Lower lobe of right lung (tissue), 2 donors: Measurements from ENCODE around the gene UBE2J2. TPM values are rescaled to one million over a fixed set of nuclear protein-coding genes. Genes with fewer than 3 reads are reported as not detected.

Source experiments
- ATAC-seq, 2 donors: fragments of 200-7000 bp; cut with Tn5 transposase; one replicate each; pipeline ENCODE4 v1.9.1; 2020 to 2022; ENCODE audit warnings: mild to moderate bottlenecking in 2 of 2, moderate library complexity in 2 of 2
- DNase-seq: peaks from one replicate; pipeline ENCODE4 v3.0.0-alpha.2; 2020
- H3K27ac ChIP-seq: fragments of 200-600 bp; one replicate; pipeline ENCODE4 v1.8.0; 2022
- H3K27me3 ChIP-seq: fragments of 200-600 bp; one replicate; pipeline ENCODE4 v1.8.0; 2022; ENCODE audit warnings: low read depth
- H3K36me3 ChIP-seq: fragments of 200-600 bp; one replicate; pipeline ENCODE4 v1.8.0; 2022; ENCODE audit warnings: mild to moderate bottlenecking
- H3K4me1 ChIP-seq: fragments of 200-600 bp; one replicate; pipeline ENCODE4 v1.8.0; 2022
- H3K4me3 ChIP-seq: fragments of 200-600 bp; one replicate; pipeline ENCODE4 v1.8.0; 2022; ENCODE audit warnings: mild to moderate bottlenecking
- H3K9me3 ChIP-seq: fragments of 200-600 bp; one replicate; pipeline ENCODE4 v1.8.0; 2022
- intact Hi-C: fragments of 100-400 bp; cut with DNase I; formaldehyde crosslinking; loops from one replicate; pipeline ENCODE4 v1.11.0; 2022
- total RNA-seq: library from RNA; stranded (reverse); fragmentation: NEBNext Ultra II Directional; extraction: Animal tissue kit (Norgen Biotek cat#: 25700); gene quantifications from one replicate; pipeline ENCODE4 v1.2.1, GENCODE V29; 2021
- TF ChIP-seq, protein P1 (sequence below): fragments of 200-600 bp; IDR thresholded peaks from one replicate; pipeline ENCODE4 v1.8.0; 2022; ENCODE audit warnings: antibody characterized with exemption, mild to moderate bottlenecking
- donor health status: DM: no; HTN: yes; CAD: no; lungs with severe emphysema.

The UBE2J2 gene
- total RNA-seq, 1 donor from 2014 or later: 49.9 TPM

- intact Hi-C loops: no loop called here
- no peak for ATAC-seq
- peak; percentile 41 for DNase-seq
- H3K27me3 ChIP-seq: peaks cover 29% of the 10 kb centered on the region
- peaks cover 29% of the 10 kb centered on the region for H3K4me1 ChIP-seq
- H3K36me3 ChIP-seq: peaks cover 3% of the 10 kb centered on the region
- H3K9me3 ChIP-seq: no peaks in the 10 kb centered on the region
- TF ChIP-seq, protein P1, sequence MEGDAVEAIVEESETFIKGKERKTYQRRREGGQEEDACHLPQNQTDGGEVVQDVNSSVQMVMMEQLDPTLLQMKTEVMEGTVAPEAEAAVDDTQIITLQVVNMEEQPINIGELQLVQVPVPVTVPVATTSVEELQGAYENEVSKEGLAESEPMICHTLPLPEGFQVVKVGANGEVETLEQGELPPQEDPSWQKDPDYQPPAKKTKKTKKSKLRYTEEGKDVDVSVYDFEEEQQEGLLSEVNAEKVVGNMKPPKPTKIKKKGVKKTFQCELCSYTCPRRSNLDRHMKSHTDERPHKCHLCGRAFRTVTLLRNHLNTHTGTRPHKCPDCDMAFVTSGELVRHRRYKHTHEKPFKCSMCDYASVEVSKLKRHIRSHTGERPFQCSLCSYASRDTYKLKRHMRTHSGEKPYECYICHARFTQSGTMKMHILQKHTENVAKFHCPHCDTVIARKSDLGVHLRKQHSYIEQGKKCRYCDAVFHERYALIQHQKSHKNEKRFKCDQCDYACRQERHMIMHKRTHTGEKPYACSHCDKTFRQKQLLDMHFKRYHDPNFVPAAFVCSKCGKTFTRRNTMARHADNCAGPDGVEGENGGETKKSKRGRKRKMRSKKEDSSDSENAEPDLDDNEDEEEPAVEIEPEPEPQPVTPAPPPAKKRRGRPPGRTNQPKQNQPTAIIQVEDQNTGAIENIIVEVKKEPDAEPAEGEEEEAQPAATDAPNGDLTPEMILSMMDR: no peak
- no peak overlapping the region for H3K4me3 ChIP-seq
- H3K27ac ChIP-seq: no peak overlapping the region
Observed at GRCh38 chr1:1210726-1211540, 62.7 kb downstream of the UBE2J2 start.

DNA sequence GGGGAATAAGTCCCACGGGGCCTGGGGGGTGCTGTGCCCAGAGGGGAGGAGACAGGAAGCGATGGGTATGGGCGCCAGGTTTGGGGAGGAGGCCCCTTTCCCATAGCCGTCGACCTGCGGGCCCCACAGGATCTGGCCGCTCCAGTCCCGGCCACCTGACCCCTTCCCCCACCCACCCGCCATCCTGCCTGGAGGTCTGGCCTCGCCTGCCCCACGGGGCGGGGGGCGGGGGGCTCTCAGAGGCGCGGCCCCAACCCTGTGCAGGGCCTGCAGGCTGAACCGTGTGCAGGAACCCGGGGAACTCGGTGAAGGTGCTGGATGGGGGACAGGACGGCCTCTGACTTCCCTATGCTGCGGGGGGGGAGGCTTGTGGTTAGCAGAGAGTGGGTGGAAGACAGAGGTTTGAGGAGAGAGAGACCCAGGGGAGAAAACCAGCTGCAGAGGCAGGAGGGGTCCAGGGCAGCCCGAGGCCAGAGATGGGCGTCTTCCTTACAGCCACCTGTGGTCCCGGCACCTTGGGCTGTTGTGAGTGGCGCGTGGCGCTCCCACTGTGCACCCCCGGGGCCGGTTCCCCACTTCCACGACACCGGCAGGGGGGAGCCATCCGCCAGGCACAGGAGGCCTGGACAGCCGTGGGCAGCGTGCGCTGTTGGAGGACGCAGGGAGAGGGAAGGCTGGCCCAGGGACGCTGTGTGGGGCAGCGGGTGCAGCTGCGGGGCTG, 64.8 kb downstream of the UBE2J2 start:
- Histone ChIP-seq H3K9me3 (no peaks in the 10 kb centered on the region), H3K4me3 (peak overlapping the region; percentile 21), H3K4me1 (peaks cover 19% of the 10 kb centered on the region), H3K27me3 (peaks cover 45% of the 10 kb centered on the region), H3K27ac (no peak overlapping the region), H3K36me3 (no peaks in the 10 kb centered on the region)
- intact Hi-C loops: no loop called here
- ATAC-seq: no peak
- DNase-seq: peak; percentile 42
- TF ChIP-seq, protein P1: no peak

DNA sequence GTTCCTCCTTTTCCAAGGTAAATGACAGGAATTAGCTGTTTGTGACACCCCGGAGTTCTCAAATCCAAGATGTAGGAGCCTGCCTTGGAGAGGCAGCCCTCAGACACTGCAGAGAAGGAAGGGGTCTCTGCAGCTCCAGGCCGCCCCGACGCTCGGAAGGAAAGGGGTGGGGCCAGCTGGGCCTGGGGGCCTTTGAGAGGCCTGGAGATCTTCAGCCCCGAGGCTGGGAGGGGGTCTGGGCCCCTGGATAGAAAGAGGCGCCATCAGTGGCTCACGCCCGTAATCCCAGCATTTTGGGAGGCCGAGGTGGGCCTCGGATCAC, 66.1 kb downstream of the UBE2J2 start:
- Histone ChIP-seq H3K9me3 (no peaks in the 10 kb centered on the region), H3K36me3 (no peaks in the 10 kb centered on the region), H3K4me1 (peaks cover 10% of the 10 kb centered on the region), H3K27me3 (peaks cover 57% of the 10 kb centered on the region), H3K4me3 (no peak overlapping the region), H3K27ac (no peak overlapping the region)
- DNase-seq (peak; percentile 30), ATAC-seq (no peak)
- TF ChIP-seq, protein P1: no peak
- intact Hi-C loops: no loop called here

DNA sequence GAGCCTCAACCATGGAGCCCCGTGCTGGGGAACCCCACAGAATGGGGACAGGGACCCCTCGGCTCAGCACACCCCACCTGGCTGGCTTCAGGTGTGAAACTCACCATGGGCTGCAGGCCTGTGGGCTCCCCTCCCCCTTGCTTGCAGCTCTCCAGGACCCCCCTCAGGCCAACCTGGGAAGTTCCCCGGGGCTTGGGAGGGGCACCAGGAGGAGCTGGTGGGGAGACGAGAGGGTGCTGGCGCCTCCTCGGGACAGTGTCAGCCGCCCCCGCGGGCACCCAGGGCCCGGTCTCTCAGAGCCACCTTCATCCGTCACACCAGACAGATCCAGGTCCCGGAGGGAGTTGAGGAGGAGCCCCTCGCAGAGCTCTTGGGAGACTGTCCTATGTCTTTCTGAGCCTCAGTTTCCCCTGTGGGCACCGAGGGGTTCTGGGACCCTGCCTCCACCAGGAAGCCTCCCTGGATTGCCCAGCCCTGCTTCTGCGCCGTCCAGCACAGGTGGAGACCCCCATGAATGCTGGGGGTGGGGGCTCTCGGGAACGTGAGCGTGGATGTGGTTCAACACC, 66.6 kb downstream of the UBE2J2 start:
- Histone ChIP-seq H3K4me3 (no peak overlapping the region), H3K4me1 (peaks cover 10% of the 10 kb centered on the region), H3K27me3 (peaks cover 57% of the 10 kb centered on the region), H3K36me3 (no peaks in the 10 kb centered on the region), H3K27ac (no peak overlapping the region), H3K9me3 (no peaks in the 10 kb centered on the region)
- DNase-seq (peak; percentile 37), ATAC-seq (no peak)
- intact Hi-C loops: no loop called here
- TF ChIP-seq, protein P1: no peak

DNA sequence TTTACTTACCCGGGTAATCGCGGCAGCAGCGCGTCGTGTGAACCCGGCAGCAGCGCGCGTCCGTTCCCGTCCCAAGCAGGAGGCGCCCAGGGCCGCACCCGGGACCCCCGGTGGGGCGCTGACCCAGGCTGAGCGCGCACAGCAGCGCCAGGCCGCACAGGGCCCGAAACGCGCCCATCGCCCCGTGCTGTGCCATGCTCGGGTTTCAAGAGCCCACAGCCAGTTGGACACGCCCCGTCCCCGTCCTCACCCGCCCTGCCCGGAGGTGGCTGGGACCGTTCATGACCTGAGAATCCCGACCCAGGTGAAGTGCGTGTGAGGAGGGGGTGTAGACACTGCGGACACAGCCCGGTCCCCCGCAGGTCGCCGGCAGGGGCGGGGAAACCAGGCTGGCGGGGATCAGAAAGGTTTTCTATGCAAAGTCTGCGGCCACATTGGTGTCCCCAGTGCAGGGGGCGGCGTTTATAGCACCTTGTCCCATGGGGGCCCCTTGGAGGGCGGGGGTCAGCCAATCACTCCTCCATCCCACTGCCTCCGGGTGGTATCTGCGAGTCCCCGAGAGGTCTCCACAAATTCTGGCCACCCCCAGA, 67.2 kb downstream of the UBE2J2 start, which contains the start of gene TNFRSF18:
Gene TNFRSF18, minus strand, starts transcription at position 217 of the 590 bp plus-strand sequence. Its CDS starts 21 bp downstream, at position 196.
- H3K27ac ChIP-seq: no peak within 1 kb of the TSS
- peaks cover 10% of the 10 kb centered on the region for H3K4me1 ChIP-seq
- TF ChIP-seq, protein P1: no peak
- H3K36me3 ChIP-seq: no peaks in the 10 kb centered on the region
- H3K27me3 ChIP-seq: peaks cover 57% of the 10 kb centered on the region
- DNase-seq (peak; percentile 60), ATAC-seq (peak; percentile 47 to 54)
- no peaks in the 10 kb centered on the region for H3K9me3 ChIP-seq
- peak within 1 kb of the TSS; percentile 40 for H3K4me3 ChIP-seq
- intact Hi-C loops: no loop called here
